ENCODE data around the gene SLC9A5.

The SLC9A5 gene

DNA sequence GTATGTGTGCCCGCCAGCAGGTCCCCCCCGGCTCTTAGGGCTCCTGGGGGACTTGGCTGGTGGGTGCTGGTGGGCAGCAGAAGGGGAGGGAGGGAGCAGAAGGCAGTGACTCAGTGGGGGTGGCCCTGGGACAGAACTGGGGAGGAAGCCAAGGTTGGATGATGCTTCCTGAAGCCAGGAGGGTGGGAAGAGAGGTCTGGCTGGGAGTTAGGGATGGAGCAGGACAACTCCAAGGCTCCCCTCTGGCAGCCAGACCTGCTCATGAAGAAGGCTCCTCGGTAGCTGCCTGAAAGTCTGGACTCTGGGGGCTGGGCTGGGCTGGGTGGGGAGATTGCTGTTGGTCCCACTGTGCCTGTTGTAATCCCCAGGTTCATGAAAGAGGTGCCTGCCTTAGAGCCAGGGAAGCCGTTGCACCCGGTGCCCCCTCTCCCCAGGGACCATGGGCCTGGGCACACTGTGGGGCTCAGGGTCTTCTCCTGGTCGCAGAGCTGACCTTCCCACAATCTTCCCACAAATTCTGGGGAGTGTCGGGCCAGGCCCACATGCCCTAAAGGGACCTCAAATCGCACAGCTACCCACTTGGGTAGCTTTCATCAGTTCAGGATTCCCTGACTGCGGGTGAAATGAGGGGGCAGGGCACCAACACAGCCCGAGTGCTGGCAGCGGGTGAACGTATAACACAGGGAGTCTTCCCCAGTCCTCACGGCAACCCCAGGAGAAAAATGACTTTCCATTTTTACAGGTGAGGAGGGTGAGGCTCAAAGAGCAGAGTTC lies 29.4 kb downstream of the SLC9A5 start:
- TF ChIP-seq, protein P1, sequence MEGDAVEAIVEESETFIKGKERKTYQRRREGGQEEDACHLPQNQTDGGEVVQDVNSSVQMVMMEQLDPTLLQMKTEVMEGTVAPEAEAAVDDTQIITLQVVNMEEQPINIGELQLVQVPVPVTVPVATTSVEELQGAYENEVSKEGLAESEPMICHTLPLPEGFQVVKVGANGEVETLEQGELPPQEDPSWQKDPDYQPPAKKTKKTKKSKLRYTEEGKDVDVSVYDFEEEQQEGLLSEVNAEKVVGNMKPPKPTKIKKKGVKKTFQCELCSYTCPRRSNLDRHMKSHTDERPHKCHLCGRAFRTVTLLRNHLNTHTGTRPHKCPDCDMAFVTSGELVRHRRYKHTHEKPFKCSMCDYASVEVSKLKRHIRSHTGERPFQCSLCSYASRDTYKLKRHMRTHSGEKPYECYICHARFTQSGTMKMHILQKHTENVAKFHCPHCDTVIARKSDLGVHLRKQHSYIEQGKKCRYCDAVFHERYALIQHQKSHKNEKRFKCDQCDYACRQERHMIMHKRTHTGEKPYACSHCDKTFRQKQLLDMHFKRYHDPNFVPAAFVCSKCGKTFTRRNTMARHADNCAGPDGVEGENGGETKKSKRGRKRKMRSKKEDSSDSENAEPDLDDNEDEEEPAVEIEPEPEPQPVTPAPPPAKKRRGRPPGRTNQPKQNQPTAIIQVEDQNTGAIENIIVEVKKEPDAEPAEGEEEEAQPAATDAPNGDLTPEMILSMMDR (IDR thresholded peaks at IDR 0.05; ENCODE audit: unreplicated experiment in 3 of 3) = no peak
- Mint-ChIP-seq H3K4me3 (peak overlapping the region; percentile 74 to 81 (median 77)), H3K36me3 (ENCODE audit: low read depth) (no peaks in the 10 kb centered on the region), H3K4me1 (peaks cover 10% of the 10 kb centered on the region), H3K27me3 (ENCODE audit: low read depth) (no peaks in the 10 kb centered on the region), H3K9me3 (no peaks in the 10 kb centered on the region), H3K27ac (peak overlapping the region in 2 of 3 experiments; percentile 70 to 77)

GRCh38 chr16:67278773-67279295 lies 30.1 kb downstream of the SLC9A5 start:
- H3K4me3 Mint-ChIP-seq = peak overlapping the region; percentile 74 to 81 (median 77)
- no peaks in the 10 kb centered on the region for H3K9me3 Mint-ChIP-seq
- H3K27me3 Mint-ChIP-seq (ENCODE audit: low read depth) = peaks cover 3% of the 10 kb centered on the region
- H3K4me1 Mint-ChIP-seq = peaks cover 10% of the 10 kb centered on the region
- no peaks in the 10 kb centered on the region for H3K36me3 Mint-ChIP-seq (ENCODE audit: low read depth)
- TF ChIP-seq, protein P1 (IDR thresholded peaks at IDR 0.05; ENCODE audit: unreplicated experiment in 3 of 3) = no peak
- no peak overlapping the region for H3K27ac Mint-ChIP-seq

GRCh38 chr16:67279296-67280089 lies 30.7 kb downstream of the SLC9A5 start, which contains the start of gene PLEKHG4:
Gene PLEKHG4 (plus strand): TSS chr16:67279532. CDS start chr16:67280045, 513 bp downstream.
- no peaks in the 10 kb centered on the region for H3K9me3 Mint-ChIP-seq
- no peaks in the 10 kb centered on the region for H3K36me3 Mint-ChIP-seq (ENCODE audit: low read depth)
- TF ChIP-seq, protein P1 (IDR thresholded peaks at IDR 0.05; ENCODE audit: unreplicated experiment in 3 of 3) = peak; percentile 69 to 82 (median 72)
- H3K27me3 Mint-ChIP-seq (ENCODE audit: low read depth) = peaks cover 3% of the 10 kb centered on the region
- H3K4me1 Mint-ChIP-seq = peaks cover 10% of the 10 kb centered on the region
- H3K27ac Mint-ChIP-seq = no peak within 1 kb of the TSS
- H3K4me3 Mint-ChIP-seq = peak within 1 kb of the TSS; percentile 74 to 81 (median 77)

- Mint-ChIP-seq H3K4me3 (peak overlapping the region in 2 of 3 experiments; percentile 28 to 51), H3K36me3 (ENCODE audit: low read depth) (no peaks in the 10 kb centered on the region), H3K27ac (no peak overlapping the region), H3K4me1 (peaks cover 10% of the 10 kb centered on the region), H3K9me3 (no peaks in the 10 kb centered on the region), H3K27me3 (ENCODE audit: low read depth) (peaks cover 3% of the 10 kb centered on the region)
- TF ChIP-seq, protein P1 (IDR thresholded peaks at IDR 0.05; ENCODE audit: unreplicated experiment in 3 of 3) = no peak
Measured at GRCh38 chr16:67280090-67281015, 31.6 kb downstream of the SLC9A5 start.

Measured in nephron (organoid).